Endodermal cell (in vitro differentiated cells): ENCODE measurements around the gene MYL2. TPM values are rescaled to one million over a fixed set of nuclear protein-coding genes. Genes with fewer than 3 reads are reported as not detected.
A peak's percentile ranks its signal among the peaks of the same experiment; 100 is the strongest.

Experiments used
- DNase-seq: peaks from one replicate; pipeline ENCODE4 v3.0.0-alpha.2; 2017
- H3K27ac ChIP-seq: 2 replicates; pipeline ENCODE4 v1.5.1; 2013; ENCODE audit warnings: mild to moderate bottlenecking, low read depth, low read length, moderate library complexity
- H3K27me3 ChIP-seq: 2 replicates; pipeline ENCODE4 v1.6.1; 2013; ENCODE audit warnings: mild to moderate bottlenecking, low read length, moderate library complexity; ENCODE audit not compliant: insufficient read depth, control insufficient read depth, poor library complexity, severe bottlenecking
- H3K36me3 ChIP-seq: 2 replicates; pipeline ENCODE4 v1.7.0; 2013; ENCODE audit warnings: mild to moderate bottlenecking, low read length, moderate library complexity; ENCODE audit not compliant: control insufficient read depth, insufficient read depth
- H3K4me1 ChIP-seq: one replicate; pipeline ENCODE4 v1.7.0; 2013; ENCODE audit warnings: low read length; ENCODE audit not compliant: control insufficient read depth, insufficient read depth
- H3K4me3 ChIP-seq: 2 replicates; pipeline ENCODE4 v1.5.1; 2013; ENCODE audit warnings: mild to moderate bottlenecking, low read length, moderate library complexity
- H3K9ac ChIP-seq: 2 replicates; pipeline ENCODE4 v1.6.1; 2013; ENCODE audit warnings: mild to moderate bottlenecking, low read length, moderate library complexity; ENCODE audit not compliant: poor library complexity, severe bottlenecking; ENCODE audit errors: extremely low read depth
- H3K9me3 ChIP-seq: 2 replicates; pipeline ENCODE4 v1.6.1; 2013; ENCODE audit warnings: mild to moderate bottlenecking, low read length, moderate library complexity; ENCODE audit not compliant: control insufficient read depth
- H3K27ac Mint-ChIP-seq: 2 replicates; pipeline ENCODE4 v1.8.0; 2020; ENCODE audit warnings: mixed read lengths
- H3K27me3 Mint-ChIP-seq: 2 replicates; pipeline ENCODE4 v1.8.0; 2021; ENCODE audit warnings: mild to moderate bottlenecking, mixed read lengths; ENCODE audit not compliant: insufficient read depth
- H3K36me3 Mint-ChIP-seq: 2 replicates; pipeline ENCODE4 v1.8.0; 2020; ENCODE audit warnings: low read depth, mixed read lengths
- H3K4me1 Mint-ChIP-seq: 2 replicates; pipeline ENCODE4 v1.8.0; 2020; ENCODE audit warnings: mixed read lengths
- H3K4me3 Mint-ChIP-seq: 2 replicates; pipeline ENCODE4 v1.8.0; 2020; ENCODE audit warnings: mild to moderate bottlenecking, moderate library complexity, mixed read lengths
- H3K9me3 Mint-ChIP-seq: 2 replicates; pipeline ENCODE4 v1.8.0; 2020; ENCODE audit warnings: mild to moderate bottlenecking, mixed read lengths
- CTCF ChIP-seq: fragments of 200-600 bp; sonication (generic); conservative IDR thresholded peaks from 2 replicates; pipeline ENCODE4 v1.5.0; 2021; ENCODE audit warnings: antibody characterized with exemption, mild to moderate bottlenecking
- WGBS, 2 experiments: methylation state at CpG; one replicate each; pipeline versions ENCODE4 v1.1.5 to v1.1.7; 2013; ENCODE audit warnings: missing lambda C conversion rate in 2 of 2, mixed read lengths in 1 of 2; ENCODE audit not compliant: insufficient coverage in 1 of 2, insufficient read length in 1 of 2; 5-methylcytosine and 5-hydroxymethylcytosine counted together
- total RNA-seq, 2 donors: library from RNA; stranded (reverse); fragmentation: NEBNext Ultra II Directional in 1 of 2; extraction: Animal tissue kit (Norgen Biotek cat#: 25700) in 1 of 2; gene quantifications; 2 replicates in 1 of 2; 3 replicates in 1 of 2; pipeline ENCODE4 v1.2.1, GENCODE V29; 2021

The MYL2 gene
- total RNA-seq, 2 donors from 2014 or later = 0.89 TPM; not detected in 1

- 51 to 100% methylated on average over 1 to 5 of the region's 5 CpGs for WGBS, 2 experiments
- H3K36me3 Mint-ChIP-seq = no peaks in the 10 kb centered on the region
- H3K9ac ChIP-seq = no peak overlapping the region
These were observed 32.0 kb downstream of the MYL2 start for GRCh38 chr12:110888256-110888991.

GRCh38 chr12:110885152-110885840 lies 35.1 kb downstream of the MYL2 start:
- H3K27me3 ChIP-seq = no peaks in the 10 kb centered on the region
- no peak for TF ChIP-seq CTCF
- H3K4me1 Mint-ChIP-seq = peaks cover 1% of the 10 kb centered on the region
- no peak overlapping the region for H3K9ac ChIP-seq
- no peaks in the 10 kb centered on the region for H3K36me3 Mint-ChIP-seq
- WGBS, 2 experiments = 80 to 83% methylated on average over 5 to 6 of the region's 6 CpGs
- no peak overlapping the region for H3K27ac Mint-ChIP-seq
- H3K27ac ChIP-seq = no peak overlapping the region
- H3K27me3 Mint-ChIP-seq = peaks cover 4% of the 10 kb centered on the region
- no peaks in the 10 kb centered on the region for H3K9me3 Mint-ChIP-seq
- no peak overlapping the region for H3K4me3 Mint-ChIP-seq
- H3K9me3 ChIP-seq = no peaks in the 10 kb centered on the region
- no peak overlapping the region for H3K4me3 ChIP-seq
- H3K4me1 ChIP-seq = no peaks in the 10 kb centered on the region
- H3K36me3 ChIP-seq = no peaks in the 10 kb centered on the region
- peak; percentile 54 for DNase-seq

More at GRCh38 chr12:110888256-110888991, 32.0 kb downstream of the MYL2 start:
- Mint-ChIP-seq H3K4me1 (peaks cover 1% of the 10 kb centered on the region), H3K9me3 (no peaks in the 10 kb centered on the region), H3K4me3 (no peak overlapping the region), H3K27me3 (peaks cover 7% of the 10 kb centered on the region), H3K27ac (no peak overlapping the region)
- no peaks in the 10 kb centered on the region for H3K4me1 ChIP-seq
- H3K9me3 ChIP-seq = no peaks in the 10 kb centered on the region
- no peaks in the 10 kb centered on the region for H3K36me3 ChIP-seq
- no peaks in the 10 kb centered on the region for H3K27me3 ChIP-seq
- no peak overlapping the region for H3K27ac ChIP-seq
- DNase-seq = no peak
- H3K4me3 ChIP-seq = no peak overlapping the region
- no peak for TF ChIP-seq CTCF

GRCh38 chr12:110883251-110883650 lies 37.1 kb downstream of the MYL2 start:
- Histone ChIP-seq H3K36me3 (no peaks in the 10 kb centered on the region), H3K9me3 (no peaks in the 10 kb centered on the region), H3K4me1 (no peaks in the 10 kb centered on the region), H3K27ac (no peak overlapping the region), H3K27me3 (no peaks in the 10 kb centered on the region), H3K9ac (no peak overlapping the region), H3K4me3 (no peak overlapping the region)
- Mint-ChIP-seq H3K36me3 (no peaks in the 10 kb centered on the region), H3K4me3 (no peak overlapping the region), H3K9me3 (no peaks in the 10 kb centered on the region), H3K27me3 (peaks cover 9% of the 10 kb centered on the region), H3K4me1 (peaks cover 1% of the 10 kb centered on the region), H3K27ac (no peak overlapping the region)
- WGBS, 2 experiments = 84 to 87% methylated on average over 3 to 4 of the region's 4 CpGs
- TF ChIP-seq CTCF = no peak
- no peak for DNase-seq
